Right lung (tissue), 5 donors: ENCODE measurements around the gene PSMG4. TPM values are rescaled to one million over a fixed set of nuclear protein-coding genes. Genes with fewer than 3 reads are reported as not detected.

Experiments used
- DNase-seq, 2 donors: peaks; one replicate each; pipeline ENCODE4 v3.0.0-alpha.2; 2013
- polyA plus RNA-seq, 5 donors: library from polyadenylated mRNA; unstranded; fragments of 120-200 nt; gene quantifications; one replicate each; pipeline versions ENCODE4 v1.2.1 to v1.2.3, GENCODE V29; 2013; ENCODE audit warnings: inconsistent platforms in 1 of 5, low replicate concordance in 1 of 5; ENCODE audit not compliant: insufficient read length in 5 of 5, insufficient read depth in 1 of 5

PSMG4 gene
- polyA plus RNA-seq, 5 donors: 14.1 to 23.2 (median 22.0) TPM

- DNase-seq: no peak
These were observed 29.4 kb downstream of the PSMG4 start for GRCh38 chr6:3287976-3288707.

DNA sequence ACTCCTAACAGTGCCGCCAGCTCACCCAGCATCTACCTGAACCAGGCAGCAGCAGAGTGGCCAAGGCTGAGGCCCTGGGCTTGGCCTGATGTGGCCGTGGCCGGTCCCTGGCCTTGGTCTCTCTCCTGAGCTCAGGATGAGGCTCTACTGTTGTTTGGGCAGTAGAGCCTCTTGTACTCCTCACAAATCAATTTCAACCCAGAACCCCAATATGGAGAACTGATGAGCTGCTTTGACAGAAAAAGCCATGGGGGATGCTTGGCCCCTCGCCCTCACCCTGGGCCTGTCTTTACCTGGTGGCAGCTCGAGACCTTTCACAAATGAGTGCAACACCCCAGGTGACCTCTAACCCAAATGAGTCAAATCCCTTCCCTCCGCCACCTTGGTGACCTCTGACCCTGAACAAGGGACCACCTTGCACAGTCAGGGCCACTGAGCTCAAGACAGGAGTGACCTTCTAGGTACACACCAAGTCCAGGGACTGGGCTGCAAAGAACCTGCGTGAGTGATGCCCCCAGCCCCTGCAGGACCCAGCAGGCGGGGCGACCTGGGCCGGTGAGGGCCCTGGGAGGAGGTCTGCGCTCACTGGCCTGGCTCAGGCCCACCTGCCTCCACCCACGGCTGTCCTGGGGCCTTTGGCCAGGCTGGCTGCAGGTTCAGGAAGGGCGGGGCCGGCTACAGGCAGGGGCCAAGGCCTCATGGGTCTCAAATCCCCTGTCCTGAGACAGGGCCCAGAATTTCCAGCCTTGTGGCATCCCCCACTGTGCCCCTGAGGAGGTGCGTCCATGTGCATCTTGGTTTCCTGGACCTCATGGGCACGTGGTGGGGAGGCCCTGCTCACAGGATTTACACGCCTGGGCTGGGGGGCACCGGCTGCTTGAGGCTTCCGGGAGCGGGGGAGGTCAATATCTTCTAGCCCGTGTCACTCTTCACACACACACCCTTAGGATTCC, 30.2 kb downstream of the PSMG4 start:
- DNase-seq: no peak

- DNase-seq: no peak
These were observed 30.9 kb downstream of the PSMG4 start for GRCh38 chr6:3289664-3290055.

DNA sequence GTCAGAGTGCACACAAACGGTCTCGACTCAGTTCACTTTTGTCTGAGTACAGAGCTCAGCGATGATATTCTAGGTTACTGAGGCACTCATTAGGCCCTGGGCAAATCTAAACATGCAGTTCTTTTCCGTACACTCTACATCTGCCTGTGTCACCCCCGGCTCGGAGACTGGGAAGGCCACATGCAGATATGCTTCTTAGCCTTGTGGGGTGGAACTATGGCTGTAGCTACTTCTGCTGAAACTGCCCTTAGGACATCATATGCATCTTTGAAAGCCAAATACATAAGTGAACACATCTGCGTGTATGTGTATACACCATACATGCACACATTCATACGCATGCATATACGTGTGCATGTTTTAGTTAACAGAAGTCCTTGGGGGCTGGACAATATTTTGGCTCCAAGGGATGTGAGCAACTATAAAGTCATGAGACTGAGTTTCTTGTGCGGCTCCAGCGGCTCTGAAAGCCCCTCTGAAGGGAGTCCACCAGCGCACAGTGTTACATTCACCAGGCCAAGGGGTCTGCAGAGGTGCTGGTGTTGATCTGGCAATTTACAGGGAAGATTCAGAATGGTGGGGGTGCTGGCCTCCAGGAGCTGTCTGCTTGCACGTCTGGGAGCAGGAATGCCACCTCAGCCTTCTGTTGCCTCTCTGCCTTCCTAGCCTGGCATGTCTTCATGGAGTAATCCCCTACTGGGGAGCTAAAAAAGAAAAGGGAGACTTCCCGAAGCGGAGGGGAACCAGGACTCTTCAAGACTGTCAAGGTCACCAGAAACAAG, 31.6 kb downstream of the PSMG4 start:
- DNase-seq: no peak

GRCh38 chr6:3290931-3291211, 32.1 kb downstream of the PSMG4 start:
- DNase-seq: no peak

DNA sequence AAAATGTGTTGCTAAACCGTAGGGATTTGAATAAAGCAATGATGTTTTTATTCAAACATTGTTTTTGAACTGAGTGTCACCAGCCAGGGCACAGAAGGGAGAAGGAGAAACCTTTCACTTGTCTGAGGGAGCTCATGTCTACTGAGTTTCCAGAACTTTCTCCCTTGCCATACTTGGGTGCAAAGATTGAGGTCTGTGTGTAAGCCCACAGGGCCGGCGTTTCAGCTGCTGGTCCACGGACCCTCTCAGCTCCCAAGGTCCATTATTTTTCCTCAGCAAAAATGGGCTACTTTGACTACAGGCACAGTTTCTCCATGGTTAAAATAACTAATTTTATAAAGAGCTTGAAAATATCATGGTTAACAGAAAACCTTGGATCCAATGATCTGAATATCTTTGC, 32.6 kb downstream of the PSMG4 start:
- DNase-seq: no peak

DNA sequence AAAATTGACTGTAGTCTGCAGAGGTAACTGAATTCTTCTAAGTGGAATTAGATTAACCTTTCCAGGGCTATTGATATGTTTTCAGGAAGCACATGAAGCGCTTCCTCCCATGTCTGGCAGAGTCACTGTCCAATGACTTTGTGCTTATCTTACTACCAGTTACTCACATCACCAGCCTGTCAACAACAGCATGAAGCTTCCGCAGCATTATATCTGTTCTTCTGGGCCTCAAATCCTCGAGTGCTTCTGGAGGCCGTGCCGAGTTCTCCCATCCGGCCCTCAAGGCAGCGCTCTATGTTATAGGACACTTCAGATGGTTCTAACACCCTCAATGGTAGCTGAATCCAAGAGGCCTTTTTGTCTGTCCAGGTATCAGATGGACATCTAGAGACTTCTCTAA, 33.2 kb downstream of the PSMG4 start:
- DNase-seq: no peak

DNA sequence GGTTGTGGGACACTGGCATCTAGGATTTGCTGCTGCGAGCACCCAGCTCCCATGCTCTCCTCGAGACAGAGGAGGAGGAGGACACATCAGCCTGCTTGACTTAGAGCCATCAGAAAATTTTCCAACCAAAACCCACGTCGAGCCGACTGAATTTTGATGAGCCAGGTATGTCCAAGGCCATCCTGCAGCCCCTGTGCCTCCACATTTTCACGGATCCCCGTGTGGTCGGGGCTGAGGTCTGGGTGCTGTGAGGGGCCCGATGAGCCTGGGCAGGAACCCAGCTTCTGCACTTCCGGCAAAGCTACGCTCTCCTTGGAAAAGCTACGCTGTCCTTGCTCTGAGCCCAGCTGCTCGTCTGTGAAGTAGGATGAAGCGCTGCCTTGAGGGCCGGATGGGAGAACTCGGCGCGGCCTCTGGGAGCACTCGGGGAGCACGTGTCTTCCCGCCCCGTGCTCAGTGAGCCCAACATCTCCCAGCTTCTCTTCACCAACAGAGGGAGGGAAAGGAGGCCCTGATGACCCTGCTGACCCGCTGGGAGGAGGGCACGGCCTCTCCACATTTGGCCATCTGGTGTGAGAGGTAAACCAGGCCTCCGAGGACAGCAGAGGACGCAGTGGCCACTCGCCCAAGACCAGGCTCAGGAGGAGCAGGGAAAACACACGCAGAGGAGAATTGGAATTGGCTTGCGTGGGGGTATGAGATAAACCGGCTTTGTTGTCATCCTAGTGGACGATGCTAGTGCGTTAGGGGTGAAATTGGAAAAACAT, 33.9 kb downstream of the PSMG4 start:
- no peak for DNase-seq

- no peak for DNase-seq
These were observed 34.8 kb downstream of the PSMG4 start for GRCh38 chr6:3293271-3294155.

DNA sequence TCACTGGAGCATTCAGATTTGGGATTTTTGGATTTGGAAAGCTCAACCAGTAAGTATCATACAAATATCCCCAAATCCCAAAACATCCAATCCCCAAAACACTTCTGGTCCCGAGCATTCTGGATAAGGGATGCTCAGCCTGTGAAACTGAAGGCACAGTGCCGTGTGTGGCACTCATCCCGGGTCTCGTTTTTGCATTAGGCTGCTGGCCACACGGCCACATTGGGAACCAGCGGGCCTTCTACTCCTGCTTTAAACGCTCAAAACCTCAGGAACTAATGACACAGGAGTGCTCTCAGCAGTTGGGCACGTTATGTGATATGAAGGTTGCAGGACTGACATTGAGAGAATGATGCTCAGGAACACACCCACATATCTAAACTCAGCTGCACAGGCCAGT, 35.6 kb downstream of the PSMG4 start:
- DNase-seq: no peak

- DNase-seq: no peak
These were observed 36.4 kb downstream of the PSMG4 start for GRCh38 chr6:3294921-3295871.

DNA sequence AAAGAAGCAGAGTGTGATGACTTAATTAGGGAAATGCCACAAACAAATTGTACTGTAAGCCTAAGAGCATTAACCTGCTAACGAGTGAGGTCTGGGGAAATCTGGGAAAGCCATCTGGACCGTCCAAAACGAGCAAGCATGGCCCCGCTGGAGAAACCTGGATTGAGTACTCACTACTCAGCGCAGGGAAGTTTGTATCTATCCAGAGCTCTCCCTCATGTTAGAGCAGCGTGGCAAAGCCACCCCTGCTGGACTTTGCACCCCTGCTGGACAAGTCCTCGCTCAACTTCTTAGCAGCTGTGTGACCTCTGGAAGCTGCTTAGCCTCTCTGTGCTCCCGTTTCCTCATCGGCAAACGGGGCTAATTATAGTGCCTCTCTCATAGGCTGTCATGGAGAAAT, 37.3 kb downstream of the PSMG4 start:
- no peak for DNase-seq

DNA sequence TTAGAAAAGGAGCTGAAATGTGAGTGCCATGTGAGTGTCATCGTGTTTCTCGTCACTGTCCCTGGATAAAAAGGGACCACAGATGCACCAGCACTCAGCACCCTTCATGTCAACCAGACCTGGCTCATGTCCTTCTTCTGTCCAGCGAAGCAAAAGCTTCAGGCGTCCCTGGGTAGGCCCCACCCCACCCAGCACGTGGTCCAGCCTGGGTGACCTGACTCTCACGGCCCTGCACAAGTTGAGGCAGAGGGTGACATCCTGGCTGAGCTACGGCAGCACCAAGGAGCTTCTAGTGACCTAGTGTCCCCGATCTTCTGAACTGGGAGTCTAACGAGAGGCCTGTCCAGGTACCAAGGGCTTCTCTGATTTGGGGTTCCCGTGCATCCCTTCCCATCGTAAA, 37.8 kb downstream of the PSMG4 start:
- DNase-seq: no peak

DNA sequence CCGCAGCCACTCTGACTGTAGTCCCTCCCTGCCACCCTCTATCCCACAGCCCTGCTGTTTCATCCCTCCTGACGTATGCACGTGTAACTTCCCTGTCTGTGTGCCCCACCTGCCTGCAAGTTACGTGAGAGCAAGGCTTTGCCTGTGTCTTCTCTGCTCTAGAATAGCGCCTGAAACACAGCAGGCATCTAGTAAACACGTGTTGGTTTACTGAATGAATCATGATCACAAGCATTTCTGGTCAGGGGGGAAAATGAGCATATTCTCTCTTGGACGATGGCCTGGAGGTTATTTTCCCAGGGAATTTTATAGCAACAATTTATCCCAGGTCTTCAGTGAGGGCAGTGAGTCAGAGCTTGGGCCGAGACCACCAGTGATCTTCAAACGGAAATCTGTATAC, 38.3 kb downstream of the PSMG4 start:
- no peak for DNase-seq

DNA sequence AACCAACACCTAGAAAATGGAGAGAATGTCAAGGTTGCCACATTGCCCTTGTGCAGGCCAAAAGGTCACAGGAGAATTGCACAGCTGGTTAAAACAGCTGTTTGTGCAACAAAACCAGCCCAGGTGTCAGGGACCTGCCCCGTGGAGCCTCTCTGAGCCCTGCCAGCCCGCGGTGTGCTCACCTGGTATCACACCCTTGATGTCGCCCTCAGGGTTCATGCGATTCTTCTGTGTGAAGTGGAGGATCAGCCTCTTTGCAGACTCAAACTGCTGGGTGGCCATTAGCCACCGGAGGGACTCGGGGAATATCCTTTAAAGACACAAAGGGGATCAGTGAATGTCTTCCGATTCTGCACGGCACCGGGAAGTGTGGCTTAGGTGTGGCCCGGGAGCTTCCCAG, 39.2 kb downstream of the PSMG4 start:
- no peak for DNase-seq

DNA sequence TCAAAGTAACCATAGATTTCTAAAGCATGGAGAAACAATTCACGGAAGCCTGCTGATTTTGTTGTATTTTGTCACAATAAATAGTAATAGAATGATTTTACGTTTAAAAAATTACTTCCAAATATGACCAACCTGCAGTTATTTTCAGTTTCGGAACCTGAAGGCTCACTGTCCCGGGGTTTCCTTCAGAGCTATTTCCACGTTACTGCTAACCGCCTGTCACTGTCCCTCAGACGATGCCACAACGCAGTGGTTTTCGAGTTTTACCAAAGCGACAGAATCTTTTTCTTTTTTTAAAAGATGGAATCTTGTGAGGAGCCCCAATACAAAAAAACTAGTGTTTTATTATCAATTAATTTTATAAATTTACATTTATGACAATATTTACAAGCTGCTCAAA, 40.5 kb downstream of the PSMG4 start:
- DNase-seq: no peak

DNA sequence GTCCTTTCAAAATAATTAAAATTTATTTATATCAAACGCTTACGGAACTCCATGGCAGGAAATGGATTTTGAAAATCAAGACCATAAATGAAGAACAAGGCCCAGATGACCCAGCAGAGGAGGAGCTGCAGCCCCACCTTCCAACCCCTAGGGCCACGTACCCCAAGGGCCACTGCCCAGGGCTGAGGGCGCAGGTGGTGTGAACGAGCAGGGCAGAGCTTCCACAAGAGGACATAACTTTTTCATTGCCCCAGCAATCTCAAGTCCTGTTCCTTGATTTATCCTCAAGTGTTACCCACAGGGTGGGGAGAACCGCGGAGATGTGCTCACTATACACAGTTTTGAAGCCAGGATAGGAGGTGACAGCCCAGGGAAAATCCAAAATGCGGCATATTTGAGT, 42.8 kb downstream of the PSMG4 start:
- DNase-seq: no peak

- DNase-seq: no peak
These were observed 45.2 kb downstream of the PSMG4 start for GRCh38 chr6:3303795-3304411.
